WTC11 (cell line): ENCODE data around the gene ZNF628. TPM values are rescaled to one million over a fixed set of nuclear protein-coding genes. Genes with fewer than 3 reads are reported as not detected.

Experiments
- ATAC-seq: fragments of 200-7000 bp; cut with Tn5 transposase; 2 replicates; pipeline ENCODE4 v1.10.0; 2021; ENCODE audit warnings: mild to moderate bottlenecking, moderate library complexity
- CTCF ChIA-PET: fragments of 300-600 bp; sonication (Branson Sonifier 250); formaldehyde crosslinking; loops from one replicate; lab custom pipeline; 2021; ENCODE audit warnings: antibody characterized with exemption; lab: Charles Lee
- POLR2A ChIA-PET: fragments of 350-600 bp; sonication (Branson Sonifier 250); formaldehyde crosslinking; loops from one replicate; lab custom pipeline; 2021; ENCODE audit warnings: antibody characterized with exemption; lab: Charles Lee
- DNase-seq: peaks from one replicate; pipeline ENCODE4 v3.0.0; 2021; ENCODE audit warnings: low spot score
- H3K27ac Mint-ChIP-seq: 2 replicates; pipeline ENCODE4 v1.8.0; 2021; ENCODE audit warnings: mixed read lengths
- H3K27me3 Mint-ChIP-seq: 2 replicates; pipeline ENCODE4 v1.8.0; 2021; ENCODE audit warnings: low read depth, mild to moderate bottlenecking, moderate library complexity, mixed read lengths
- H3K36me3 Mint-ChIP-seq: 2 replicates; pipeline ENCODE4 v1.8.0; 2021; ENCODE audit warnings: mixed read lengths
- H3K4me1 Mint-ChIP-seq: 2 replicates; pipeline ENCODE4 v1.8.0; 2022; ENCODE audit warnings: mixed read lengths
- H3K4me3 Mint-ChIP-seq: 2 replicates; pipeline ENCODE4 v1.8.0; 2021; ENCODE audit warnings: mild to moderate bottlenecking, moderate library complexity, mixed read lengths
- H3K9me3 Mint-ChIP-seq: 2 replicates; pipeline ENCODE4 v1.8.0; 2021; ENCODE audit warnings: mixed read lengths
- EMX1 ChIP-seq: fragments of 250-450 bp; sonication (Bioruptor Pico); IDR thresholded peaks from 2 replicates; pipeline ENCODE4 v1.8.0; 2021; ENCODE audit warnings: mild to moderate bottlenecking
- JUN ChIP-seq: sonication (generic); formaldehyde crosslinking; IDR thresholded peaks from 2 replicates; pipeline ENCODE4 v1.8.0; 2023; ENCODE audit warnings: mild to moderate bottlenecking, missing genetic modification reagents
- NFE2L1 ChIP-seq: sonication (generic); formaldehyde crosslinking; IDR thresholded peaks from 2 replicates; pipeline ENCODE4 v1.8.1; 2023; ENCODE audit warnings: missing genetic modification reagents
- NFYB ChIP-seq: sonication (generic); formaldehyde crosslinking; conservative IDR thresholded peaks from 2 replicates; pipeline ENCODE4 v1.8.0; 2022; ENCODE audit warnings: low read depth, missing genetic modification reagents
- PRDM15 ChIP-seq: sonication (generic); formaldehyde crosslinking; IDR thresholded peaks from 2 replicates; pipeline ENCODE4 v1.8.0; 2022; ENCODE audit warnings: missing genetic modification reagents
- TCF7 ChIP-seq: sonication (generic); formaldehyde crosslinking; IDR thresholded peaks from 2 replicates; pipeline ENCODE4 v1.8.0; 2022; ENCODE audit warnings: mild to moderate bottlenecking, low read depth, missing genetic modification reagents, moderate library complexity
- USF1 ChIP-seq: sonication (generic); formaldehyde crosslinking; IDR thresholded peaks from 2 replicates; pipeline ENCODE4 v1.8.0; 2022; ENCODE audit warnings: mild to moderate bottlenecking, missing genetic modification reagents
- ZBTB21 ChIP-seq: sonication (generic); formaldehyde crosslinking; IDR thresholded peaks from 2 replicates; pipeline ENCODE4 v1.8.1; 2023; ENCODE audit warnings: mild to moderate bottlenecking, missing genetic modification reagents, borderline replicate concordance
- ZNF219 ChIP-seq: sonication (generic); formaldehyde crosslinking; IDR thresholded peaks from 2 replicates; pipeline ENCODE4 v1.8.0; 2023; ENCODE audit warnings: missing genetic modification reagents, mild to moderate bottlenecking, borderline replicate concordance
- ZNF425 ChIP-seq: fragments of 250-450 bp; sonication (Bioruptor Pico); conservative IDR thresholded peaks from 2 replicates; pipeline ENCODE4 v1.9.0; 2021; ENCODE audit warnings: mild to moderate bottlenecking
- ZNF512 ChIP-seq: sonication (generic); formaldehyde crosslinking; IDR thresholded peaks from 2 replicates; pipeline ENCODE4 v1.8.1; 2022; ENCODE audit warnings: missing genetic modification reagents, borderline replicate concordance
- ZSCAN18 ChIP-seq: fragments of 250-450 bp; sonication (Bioruptor Pico); IDR thresholded peaks from 2 replicates; pipeline ENCODE4 v2.1.2; 2022; ENCODE audit warnings: mild to moderate bottlenecking, moderate library complexity
- total RNA-seq: library from RNA; stranded (reverse); gene quantifications from 3 replicates; pipeline ENCODE4 v1.2.3, GENCODE V29; 2021
- TF ChIP-seq, protein P1 (sequence below): fragments of 250-450 bp; sonication (Bioruptor Pico); IDR thresholded peaks from 2 replicates; pipeline ENCODE4 v1.9.0; 2021; ENCODE audit warnings: mild to moderate bottlenecking, borderline replicate concordance

Gene ZNF628
- total RNA-seq, 1 experiment from 2014 or later, result 23.6 TPM

DNA sequence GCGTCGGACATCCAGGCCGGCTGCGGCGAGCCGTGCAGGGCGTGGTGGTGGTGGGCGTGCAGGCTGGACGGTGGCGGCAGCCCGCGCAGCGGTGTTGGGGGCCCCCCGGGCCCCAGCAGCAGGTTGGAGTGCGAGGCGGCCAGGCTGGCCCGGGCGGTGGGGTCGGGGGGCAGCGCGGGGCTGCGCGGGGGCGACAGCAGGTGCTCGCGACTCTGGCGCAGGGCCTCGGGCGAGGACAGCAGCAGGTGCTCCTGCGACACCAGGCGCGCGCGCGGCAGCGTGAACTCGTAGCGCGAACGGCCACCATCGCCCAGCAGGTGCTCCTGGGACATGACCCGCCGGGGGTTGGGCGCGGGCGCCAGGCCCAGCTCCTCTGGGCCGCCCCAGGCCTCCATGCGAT is 43.1 kb upstream of the ZNF628 start (continued):
- TF ChIP-seq, protein P1, sequence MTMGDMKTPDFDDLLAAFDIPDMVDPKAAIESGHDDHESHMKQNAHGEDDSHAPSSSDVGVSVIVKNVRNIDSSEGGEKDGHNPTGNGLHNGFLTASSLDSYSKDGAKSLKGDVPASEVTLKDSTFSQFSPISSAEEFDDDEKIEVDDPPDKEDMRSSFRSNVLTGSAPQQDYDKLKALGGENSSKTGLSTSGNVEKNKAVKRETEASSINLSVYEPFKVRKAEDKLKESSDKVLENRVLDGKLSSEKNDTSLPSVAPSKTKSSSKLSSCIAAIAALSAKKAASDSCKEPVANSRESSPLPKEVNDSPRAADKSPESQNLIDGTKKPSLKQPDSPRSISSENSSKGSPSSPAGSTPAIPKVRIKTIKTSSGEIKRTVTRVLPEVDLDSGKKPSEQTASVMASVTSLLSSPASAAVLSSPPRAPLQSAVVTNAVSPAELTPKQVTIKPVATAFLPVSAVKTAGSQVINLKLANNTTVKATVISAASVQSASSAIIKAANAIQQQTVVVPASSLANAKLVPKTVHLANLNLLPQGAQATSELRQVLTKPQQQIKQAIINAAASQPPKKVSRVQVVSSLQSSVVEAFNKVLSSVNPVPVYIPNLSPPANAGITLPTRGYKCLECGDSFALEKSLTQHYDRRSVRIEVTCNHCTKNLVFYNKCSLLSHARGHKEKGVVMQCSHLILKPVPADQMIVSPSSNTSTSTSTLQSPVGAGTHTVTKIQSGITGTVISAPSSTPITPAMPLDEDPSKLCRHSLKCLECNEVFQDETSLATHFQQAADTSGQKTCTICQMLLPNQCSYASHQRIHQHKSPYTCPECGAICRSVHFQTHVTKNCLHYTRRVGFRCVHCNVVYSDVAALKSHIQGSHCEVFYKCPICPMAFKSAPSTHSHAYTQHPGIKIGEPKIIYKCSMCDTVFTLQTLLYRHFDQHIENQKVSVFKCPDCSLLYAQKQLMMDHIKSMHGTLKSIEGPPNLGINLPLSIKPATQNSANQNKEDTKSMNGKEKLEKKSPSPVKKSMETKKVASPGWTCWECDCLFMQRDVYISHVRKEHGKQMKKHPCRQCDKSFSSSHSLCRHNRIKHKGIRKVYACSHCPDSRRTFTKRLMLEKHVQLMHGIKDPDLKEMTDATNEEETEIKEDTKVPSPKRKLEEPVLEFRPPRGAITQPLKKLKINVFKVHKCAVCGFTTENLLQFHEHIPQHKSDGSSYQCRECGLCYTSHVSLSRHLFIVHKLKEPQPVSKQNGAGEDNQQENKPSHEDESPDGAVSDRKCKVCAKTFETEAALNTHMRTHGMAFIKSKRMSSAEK (CRISPR knock-in tag), result no peak
- TF ChIP-seq ZSCAN18 (no peak), EMX1 (CRISPR knock-in tag) (no peak), TCF7 (CRISPR knock-in tag) (no peak), ZNF512 (CRISPR knock-in tag) (no peak)

DNA sequence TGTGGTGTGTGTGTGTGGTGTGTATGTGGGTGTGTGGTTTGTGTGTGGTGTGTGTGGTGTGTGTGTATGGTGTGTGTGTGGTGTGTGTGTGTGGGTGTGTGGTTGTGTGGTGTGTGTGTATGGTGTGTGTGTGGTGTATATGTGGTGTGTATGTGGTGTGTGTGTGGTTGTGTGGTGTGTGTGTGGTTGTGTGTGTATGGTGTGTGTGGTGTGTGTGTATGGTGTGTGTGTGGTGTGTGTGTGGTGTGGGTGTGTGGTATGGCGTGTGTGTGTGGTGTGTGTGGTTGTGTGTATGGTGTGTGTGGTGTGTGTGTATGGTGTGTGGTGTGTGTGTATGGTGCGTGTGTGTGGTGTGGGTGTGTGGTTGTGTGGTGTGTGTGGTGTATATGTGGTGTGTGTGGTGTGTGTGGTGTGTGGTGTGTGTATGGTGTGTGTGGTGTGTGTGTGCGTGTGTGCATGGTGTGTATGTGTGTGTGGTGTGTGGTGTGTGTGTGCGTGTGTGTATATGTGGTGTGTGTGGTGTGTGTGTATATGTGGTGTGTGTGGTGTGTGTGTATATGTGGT is 42.0 kb upstream of the ZNF628 start:
- Mint-ChIP-seq H3K27me3 (peaks cover 26% of the 10 kb centered on the region), H3K27ac (no peak overlapping the region), H3K4me1 (no peaks in the 10 kb centered on the region; the same call in 1 of the 2 replicates), H3K4me3 (no peak overlapping the region), H3K36me3 (no peaks in the 10 kb centered on the region; the same call in 1 of the 2 replicates), H3K9me3 (peaks cover 22% of the 10 kb centered on the region)
- no peak for TF ChIP-seq ZBTB21 (CRISPR knock-in tag)
- DNase-seq (no peak), ATAC-seq (no peak)
- POLR2A ChIA-PET, result no interaction called here
- CTCF ChIA-PET, result no interaction called here

- H3K9me3 Mint-ChIP-seq, result peaks cover 20% of the 10 kb centered on the region
- POLR2A ChIA-PET, result no interaction called here
- no peak overlapping the region for H3K4me3 Mint-ChIP-seq
- CTCF ChIA-PET, result no interaction called here
- TF ChIP-seq PRDM15 (CRISPR knock-in tag), result no peak
- TF ChIP-seq NFE2L1 (CRISPR knock-in tag), result no peak
- TF ChIP-seq USF1 (CRISPR knock-in tag), result no peak
- no peak for TF ChIP-seq JUN (CRISPR knock-in tag)
- TF ChIP-seq ZNF219 (CRISPR knock-in tag), result no peak
- no peak for TF ChIP-seq NFYB (CRISPR knock-in tag)
- TF ChIP-seq ZNF425 (CRISPR knock-in tag), result no peak
- DNase-seq (no peak), ATAC-seq (no peak)
- no peaks in the 10 kb centered on the region; the same call in 1 of the 2 replicates for H3K36me3 Mint-ChIP-seq
- peaks cover 26% of the 10 kb centered on the region for H3K27me3 Mint-ChIP-seq
- H3K4me1 Mint-ChIP-seq, result peaks cover 1% of the 10 kb centered on the region
- H3K27ac Mint-ChIP-seq, result no peak overlapping the region
These were observed 41.4 kb upstream of the ZNF628 start for GRCh38 chr19:55435020-55435419.
